GM13977 (cell line): ENCODE data around the gene GNAI1.

Experiments used
- DNase-seq: peaks from one replicate; pipeline ENCODE4 v3.0.0; 2012; ENCODE audit warnings: low spot score
- CTCF ChIP-seq: IDR thresholded peaks from 2 replicates; pipeline ENCODE4 v1.5.1; 2012; ENCODE audit warnings: mild to moderate bottlenecking, control low read depth; ENCODE audit not compliant: insufficient read depth; ENCODE audit errors: extremely low read depth, missing control alignments
- in situ Hi-C: fragments of 300-500 bp; cut with MboI; formaldehyde crosslinking; loops from one replicate; pipeline ENCODE4 v1.12.0; 2022; ENCODE audit warnings: low sequenced_read_pairs, low pct_unique_long_range_greater_than_20kb, mixed read lengths, inconsistent platforms; ENCODE audit not compliant: unreplicated experiment

GNAI1 gene

DNA sequence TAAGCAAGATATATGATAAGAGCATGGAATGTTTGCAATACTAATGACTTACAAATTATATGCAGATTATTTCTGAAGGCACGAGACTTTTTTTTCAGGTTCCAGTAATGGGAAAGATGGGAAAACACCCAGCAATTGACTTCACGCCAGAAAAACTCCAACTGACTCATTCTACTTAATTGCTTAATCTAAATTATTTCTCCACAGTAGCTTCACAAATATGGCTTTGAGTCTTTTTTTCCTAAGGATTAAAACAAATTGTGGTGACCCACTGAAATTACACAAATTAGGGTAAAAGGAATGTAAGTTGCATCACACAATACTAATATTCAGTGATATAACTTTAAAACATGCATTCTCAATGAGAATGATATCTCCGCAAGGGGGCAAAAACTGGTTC, 138.7 kb downstream of the GNAI1 start:
- no peak for DNase-seq
- in situ Hi-C loops, result no loop called here
- no peak for TF ChIP-seq CTCF

DNA sequence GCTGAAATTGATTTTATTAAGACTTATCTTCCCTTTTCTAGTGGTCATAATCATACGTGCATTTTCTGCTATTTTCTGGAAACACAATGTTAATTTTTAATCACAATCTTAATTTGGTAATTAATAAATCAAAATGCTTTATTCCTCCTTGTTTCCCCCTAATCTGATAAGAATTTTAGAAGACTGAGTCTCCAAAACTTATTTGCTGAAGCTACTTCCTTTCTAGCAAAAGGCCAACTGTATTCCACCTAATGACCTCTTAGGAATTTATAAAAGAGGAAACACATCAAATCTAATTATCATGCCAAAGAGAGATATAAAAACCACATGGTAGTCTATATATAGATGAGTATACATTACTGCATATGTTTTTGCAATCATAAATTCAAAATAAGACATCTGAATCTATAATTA, 140.6 kb downstream of the GNAI1 start:
- DNase-seq, result no peak
- in situ Hi-C loops, result no loop called here
- TF ChIP-seq CTCF, result no peak
